B cell (primary cell): Measurements from ENCODE around the gene ANKAR. TPM values are rescaled to one million over a fixed set of nuclear protein-coding genes. Genes with fewer than 3 reads are reported as not detected.

Source experiments
- ATAC-seq: fragments of 200-7000 bp; cut with Tn5 transposase; one replicate; pipeline ENCODE4 v1.10.0; 2021; ENCODE audit warnings: low read depth, mild to moderate bottlenecking, moderate number of reproducible peaks, moderate library complexity
- CTCF ChIA-PET: fragments of 350-600 bp; sonication (Branson Sonifier 250); formaldehyde crosslinking; loops from one replicate; lab custom pipeline; 2021; ENCODE audit warnings: antibody characterized with exemption, inconsistent platforms; lab: Charles Lee
- POLR2A ChIA-PET: fragments of 350-600 bp; sonication (Branson Sonifier 250); formaldehyde crosslinking; loops from one replicate; lab custom pipeline; 2021; ENCODE audit warnings: antibody characterized with exemption; lab: Charles Lee
- DNase-seq: peaks from one replicate; pipeline ENCODE4 v3.0.0; 2013
- H2AFZ ChIP-seq: 2 replicates; pipeline ENCODE4 v1.6.1; 2012; ENCODE audit warnings: mild to moderate bottlenecking, low read depth, low read length; ENCODE audit not compliant: insufficient read depth, poor library complexity, severe bottlenecking
- H3K27ac ChIP-seq, 2 donors: 1 replicate in 1 of 2; 2 replicates in 1 of 2; pipeline ENCODE4 v1.5.1; 2012 to 2013; ENCODE audit warnings: low read length in 2 of 2, mild to moderate bottlenecking in 2 of 2, moderate library complexity in 1 of 2
- H3K27me3 ChIP-seq, 4 experiments: fragments of 200-600 bp in 1 of 4; sonication (generic) in 1 of 4; replicated peaks in 1 of 4; 1 replicate in 2 of 4; 2 replicates in 2 of 4; pipeline versions ENCODE4 v1.6.1 to v1.7.0; 2013 to 2016; ENCODE audit warnings: low read length in 3 of 4, mild to moderate bottlenecking in 2 of 4, mixed read lengths in 1 of 4, moderate library complexity in 1 of 4; ENCODE audit not compliant: insufficient read depth in 4 of 4, control insufficient read depth in 3 of 4; ENCODE audit errors: control extremely low read depth in 1 of 4
- H3K36me3 ChIP-seq, 2 experiments: replicated peaks in 1 of 2; 1 replicate in 1 of 2; 2 replicates in 1 of 2; pipeline versions ENCODE4 v1.6.1 to v1.7.1; 2013; ENCODE audit warnings: low read length in 1 of 2; ENCODE audit not compliant: insufficient read depth in 2 of 2, control insufficient read depth in 1 of 2; ENCODE audit errors: control extremely low read depth in 1 of 2, extremely low read depth in 1 of 2
- H3K4me1 ChIP-seq, 2 donors: fragments of 200-600 bp in 1 of 2; sonication (generic) in 1 of 2; 1 replicate in 1 of 2; 2 replicates in 1 of 2; pipeline versions ENCODE4 v1.5.1 to v1.6.1; 2013 to 2017; ENCODE audit warnings: low read length in 2 of 2; ENCODE audit not compliant: control insufficient read depth in 2 of 2, insufficient read depth in 2 of 2
- H3K4me2 ChIP-seq: replicated peaks from 2 replicates; pipeline ENCODE3; 2012; ENCODE audit warnings: mild to moderate bottlenecking, low read depth, low read length; ENCODE audit not compliant: poor library complexity, severe bottlenecking
- H3K4me3 ChIP-seq, 5 experiments: fragments of 200-600 bp in 1 of 5; sonication (generic) in 1 of 5; 1 replicate in 3 of 5; 2 replicates in 2 of 5; pipeline versions ENCODE4 v1.5.1 to v1.7.0; 2011 to 2016; ENCODE audit warnings: low read length in 4 of 5, mild to moderate bottlenecking in 4 of 5, low read depth in 2 of 5, control low read depth in 1 of 5, moderate library complexity in 1 of 5; ENCODE audit not compliant: insufficient read depth in 1 of 5; ENCODE audit errors: control extremely low read depth in 1 of 5, extremely low read depth in 1 of 5
- H3K79me2 ChIP-seq: fragments of 200-600 bp; sonication (generic); one replicate; pipeline ENCODE4 v1.6.0; 2016; ENCODE audit warnings: low read length; ENCODE audit not compliant: control insufficient read depth, insufficient read depth
- H3K9ac ChIP-seq: fragments of 200-600 bp; sonication (generic); 2 replicates; pipeline ENCODE4 v1.6.1; 2017; ENCODE audit warnings: mild to moderate bottlenecking, low read length, moderate library complexity
- H3K9me3 ChIP-seq, 3 donors: one replicate each; pipeline versions ENCODE4 v1.6.1 to v1.7.1; 2013; ENCODE audit warnings: low read length in 2 of 3; ENCODE audit not compliant: control insufficient read depth in 2 of 3, insufficient read depth in 1 of 3; ENCODE audit errors: control extremely low read depth in 1 of 3
- H4K20me1 ChIP-seq: 2 replicates; pipeline ENCODE4 v1.6.0; 2012; ENCODE audit warnings: mild to moderate bottlenecking, low read length; ENCODE audit not compliant: insufficient read depth, control insufficient read depth, poor library complexity, severe bottlenecking
- H3K27ac Mint-ChIP-seq: one replicate; pipeline ENCODE4 v1.8.0; 2021; ENCODE audit warnings: mixed read lengths
- H3K27me3 Mint-ChIP-seq: one replicate; pipeline ENCODE4 v1.8.0; 2021; ENCODE audit warnings: mixed read lengths
- H3K4me1 Mint-ChIP-seq: one replicate; pipeline ENCODE4 v1.8.0; 2021; ENCODE audit warnings: mixed read lengths
- H3K4me3 Mint-ChIP-seq: one replicate; pipeline ENCODE4 v1.8.0; 2021; ENCODE audit warnings: mixed read lengths
- H3K9me3 Mint-ChIP-seq: one replicate; pipeline ENCODE4 v1.8.0; 2022; ENCODE audit warnings: mixed read lengths; ENCODE audit not compliant: insufficient read depth
- EZH2 ChIP-seq: IDR thresholded peaks from 2 replicates; pipeline ENCODE4 v1.6.1; 2012; ENCODE audit warnings: borderline replicate concordance, low read depth, mild to moderate bottlenecking, moderate library complexity, low read length; ENCODE audit not compliant: insufficient read depth, poor library complexity, severe bottlenecking
- WGBS: methylation state at CpG from one replicate; pipeline ENCODE4 v1.1.5; 2013; ENCODE audit warnings: missing lambda C conversion rate; ENCODE audit not compliant: insufficient coverage; 5-methylcytosine and 5-hydroxymethylcytosine counted together
- intact Hi-C: fragments of 100-400 bp; cut with micrococcal nuclease; formaldehyde crosslinking; loops from one replicate; pipeline ENCODE4 v1.10.0; 2022
- polyA plus RNA-seq: library from polyadenylated mRNA; depleted of rRNA; stranded (reverse); fragments of >200 nt; gene quantifications from 2 replicates; pipeline ENCODE4 v1.2.3, GENCODE V29; 2012
- total RNA-seq, 2 donors: library from RNA; stranded (reverse); fragments of 120-200 nt in 1 of 2; gene quantifications; 1 replicate in 1 of 2; 2 replicates in 1 of 2; pipeline versions ENCODE4 v1.2.3 to v1.2.4, GENCODE V29; 2013 to 2022
- TF ChIP-seq, protein P1 (sequence below): fragments of 200-600 bp; IDR thresholded peaks from one replicate; pipeline ENCODE4 v1.8.0; 2022; ENCODE audit warnings: antibody characterized with exemption, mild to moderate bottlenecking

Gene ANKAR
- total and polyA plus RNA-seq, 2 donors (not counting 1 experiment from before 2014, with no cell fraction given) = 11.2 to 24.8 TPM

DNA sequence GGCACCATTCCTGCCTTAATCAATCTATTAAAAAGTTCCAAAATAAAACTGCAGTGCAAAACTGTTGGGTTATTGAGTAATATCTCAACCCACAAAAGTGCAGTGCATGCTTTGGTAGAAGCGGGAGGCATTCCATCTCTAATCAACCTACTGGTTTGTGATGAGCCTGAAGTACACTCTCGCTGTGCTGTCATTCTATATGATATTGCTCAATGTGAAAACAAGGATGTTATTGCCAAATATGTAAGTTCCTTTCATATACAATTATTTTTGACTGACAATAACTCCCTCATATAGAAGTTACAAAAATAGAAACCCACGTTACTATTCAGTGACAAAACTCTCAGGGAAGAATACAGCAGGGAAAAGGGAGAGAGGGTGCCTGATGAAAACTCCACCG, 45.1 kb downstream of the ANKAR start:
- Histone ChIP-seq H4K20me1 (no peaks in the 10 kb centered on the region), H3K27ac (no peak overlapping the region), H3K9ac (no peak overlapping the region), H3K36me3 (no peaks in the 10 kb centered on the region), H3K9me3 (no peaks in the 10 kb centered on the region), H3K79me2 (no peaks in the 10 kb centered on the region), H3K4me1 (no peaks in the 10 kb centered on the region), H3K4me2 (no peak overlapping the region), H3K4me3 (no peak overlapping the region), H2AFZ (no peak overlapping the region), H3K27me3 (no peaks in the 10 kb centered on the region)
- Mint-ChIP-seq H3K9me3 (peaks cover 2% of the 10 kb centered on the region), H3K27ac (no peak overlapping the region), H3K27me3 (no peaks in the 10 kb centered on the region), H3K4me1 (no peaks in the 10 kb centered on the region), H3K4me3 (no peak overlapping the region)
- TF ChIP-seq EZH2 = no peak
- TF ChIP-seq, protein P1, sequence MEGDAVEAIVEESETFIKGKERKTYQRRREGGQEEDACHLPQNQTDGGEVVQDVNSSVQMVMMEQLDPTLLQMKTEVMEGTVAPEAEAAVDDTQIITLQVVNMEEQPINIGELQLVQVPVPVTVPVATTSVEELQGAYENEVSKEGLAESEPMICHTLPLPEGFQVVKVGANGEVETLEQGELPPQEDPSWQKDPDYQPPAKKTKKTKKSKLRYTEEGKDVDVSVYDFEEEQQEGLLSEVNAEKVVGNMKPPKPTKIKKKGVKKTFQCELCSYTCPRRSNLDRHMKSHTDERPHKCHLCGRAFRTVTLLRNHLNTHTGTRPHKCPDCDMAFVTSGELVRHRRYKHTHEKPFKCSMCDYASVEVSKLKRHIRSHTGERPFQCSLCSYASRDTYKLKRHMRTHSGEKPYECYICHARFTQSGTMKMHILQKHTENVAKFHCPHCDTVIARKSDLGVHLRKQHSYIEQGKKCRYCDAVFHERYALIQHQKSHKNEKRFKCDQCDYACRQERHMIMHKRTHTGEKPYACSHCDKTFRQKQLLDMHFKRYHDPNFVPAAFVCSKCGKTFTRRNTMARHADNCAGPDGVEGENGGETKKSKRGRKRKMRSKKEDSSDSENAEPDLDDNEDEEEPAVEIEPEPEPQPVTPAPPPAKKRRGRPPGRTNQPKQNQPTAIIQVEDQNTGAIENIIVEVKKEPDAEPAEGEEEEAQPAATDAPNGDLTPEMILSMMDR = no peak
- ATAC-seq (no peak), DNase-seq (no peak)
- ChIA-PET CTCF (no interaction called here), POLR2A (no interaction called here)
- 100% methylated on average over 1 of the region's 4 CpGs for WGBS
- intact Hi-C loops = no loop called here

DNA sequence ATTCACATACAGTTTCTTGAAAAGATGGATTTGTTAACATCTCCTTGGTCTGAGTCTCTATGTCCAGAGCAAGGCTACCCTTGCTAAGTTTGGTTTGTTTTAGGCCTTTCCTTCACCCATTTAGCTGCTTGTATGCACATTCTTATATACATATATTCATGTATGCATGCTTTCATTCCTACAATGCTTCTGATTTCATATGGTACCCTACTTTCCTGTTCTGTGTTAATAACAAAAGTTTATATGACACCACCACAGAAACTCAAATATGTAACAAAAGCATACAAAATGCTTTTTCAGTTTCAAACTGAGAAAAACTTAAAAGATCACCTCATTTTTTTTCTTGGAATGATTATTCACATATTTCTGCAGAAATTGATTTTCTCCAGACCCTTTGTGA, 48.7 kb downstream of the ANKAR start:
- H4K20me1 ChIP-seq = no peaks in the 10 kb centered on the region
- H3K27me3 Mint-ChIP-seq = no peaks in the 10 kb centered on the region
- H3K9me3 Mint-ChIP-seq = no peaks in the 10 kb centered on the region
- ATAC-seq (no peak), DNase-seq (no peak)
- ChIA-PET POLR2A (no interaction called here), CTCF (interaction anchor here (0.7 kb wide), 2 partner anchors 11 to 93 kb away, joined by 3 to 5 read pairs; no protein-coding TSS in a partner anchor)
- H3K27ac Mint-ChIP-seq = no peak overlapping the region
- H3K4me3 Mint-ChIP-seq = no peak overlapping the region
- no peaks in the 10 kb centered on the region for H3K79me2 ChIP-seq
- H3K9me3 ChIP-seq = no peaks in the 10 kb centered on the region
- H2AFZ ChIP-seq = no peak overlapping the region
- no peaks in the 10 kb centered on the region for H3K4me1 Mint-ChIP-seq
- no peaks in the 10 kb centered on the region for H3K4me1 ChIP-seq
- H3K36me3 ChIP-seq = no peaks in the 10 kb centered on the region
- intact Hi-C loops = no loop called here
- no peak overlapping the region for H3K4me2 ChIP-seq
- TF ChIP-seq EZH2 = no peak
- TF ChIP-seq, protein P1 = no peak
- no peak overlapping the region for H3K9ac ChIP-seq
- H3K27me3 ChIP-seq = no peaks in the 10 kb centered on the region
- no peak overlapping the region for H3K4me3 ChIP-seq
- H3K27ac ChIP-seq = no peak overlapping the region

Other genes with a start within 250 kb of the ANKAR start
- gene WDR75, start 233.2 kb upstream of the ANKAR start, total RNA-seq = 48.3 and 51.2 TPM in 2 replicates
- 17.6 and 29.5 TPM in 2 replicates for gene WDR75, start 233.2 kb upstream of the ANKAR start, polyA plus RNA-seq
- 0.39 and 0.44 TPM in 2 replicates for gene SLC40A1, start 93.9 kb upstream of the ANKAR start, total RNA-seq
- 0.07 and 0.20 TPM in 2 replicates for gene SLC40A1, start 93.9 kb upstream of the ANKAR start, polyA plus RNA-seq
- 25.3 and 29.8 TPM in 2 replicates for gene ASNSD1, start 13.2 kb upstream of the ANKAR start, total RNA-seq
- gene ASNSD1, start 13.2 kb upstream of the ANKAR start, polyA plus RNA-seq = 13.0 and 21.6 TPM in 2 replicates
- 11.2 and 12.6 TPM in 2 replicates for gene OSGEPL1, start 88.1 kb downstream of the ANKAR start, total RNA-seq
- 5.5 and 8.3 TPM in 2 replicates for gene OSGEPL1, start 88.1 kb downstream of the ANKAR start, polyA plus RNA-seq
- gene ORMDL1, start 109.7 kb downstream of the ANKAR start, total RNA-seq = 166 and 170 TPM in 2 replicates
- 138 and 162 TPM in 2 replicates for gene ORMDL1, start 109.7 kb downstream of the ANKAR start, polyA plus RNA-seq
- 43.6 and 44.2 TPM in 2 replicates for gene PMS1, start 109.8 kb downstream of the ANKAR start, total RNA-seq
- 14.9 and 15.3 TPM in 2 replicates for gene PMS1, start 109.8 kb downstream of the ANKAR start, polyA plus RNA-seq